Muscle of leg (tissue), 11 donors: ENCODE results near the gene SLC41A3. TPM values are rescaled to one million over a fixed set of nuclear protein-coding genes. Genes with fewer than 3 reads are reported as not detected.

Experiments used
- DNase-seq: peaks from one replicate; pipeline ENCODE4 v3.0.0; 2013
- H3K27ac ChIP-seq: one replicate; pipeline ENCODE4 v1.5.1; 2013; ENCODE audit warnings: mild to moderate bottlenecking, low read length, control low read depth
- H3K27me3 ChIP-seq: one replicate; pipeline ENCODE4 v1.6.1; 2013; ENCODE audit warnings: low read length; ENCODE audit not compliant: control insufficient read depth, insufficient read depth
- H3K36me3 ChIP-seq: one replicate; pipeline ENCODE4 v1.6.1; 2013; ENCODE audit warnings: low read length; ENCODE audit not compliant: control insufficient read depth, insufficient read depth
- H3K4me1 ChIP-seq: one replicate; pipeline ENCODE4 v1.6.1; 2013; ENCODE audit warnings: low read length; ENCODE audit not compliant: control insufficient read depth, insufficient read depth
- H3K4me3 ChIP-seq: one replicate; pipeline ENCODE4 v1.5.1; 2013; ENCODE audit warnings: low read length, control low read depth
- H3K9me3 ChIP-seq: replicated peaks from 2 replicates; pipeline ENCODE4 v1.6.1; 2013; ENCODE audit warnings: low read depth, low read length; ENCODE audit not compliant: control insufficient read depth
- WGBS: methylation state at CpG from one replicate; pipeline ENCODE4 v1.1.5; 2013; ENCODE audit warnings: missing lambda C conversion rate; ENCODE audit not compliant: insufficient coverage; 5-methylcytosine and 5-hydroxymethylcytosine counted together
- polyA plus RNA-seq, 8 donors: library from polyadenylated mRNA; unstranded; fragments of 120-200 nt; gene quantifications; one replicate each; pipeline versions ENCODE4 v1.2.1 to v1.2.3, GENCODE V29; 2013; ENCODE audit warnings: inconsistent platforms in 1 of 8, low replicate concordance in 1 of 8; ENCODE audit not compliant: insufficient read length in 8 of 8, insufficient read depth in 1 of 8
- total RNA-seq: library from RNA; stranded (reverse); fragments of 120-200 nt; gene quantifications from one replicate; pipeline ENCODE4 v1.2.4, GENCODE V29; 2013

Gene SLC41A3
- total and polyA plus RNA-seq, 9 donors = 31.2 to 48.3 (median 36.8) TPM

GRCh38 chr3:126054870-126055269 is 29.1 kb downstream of the SLC41A3 start:
- Histone ChIP-seq H3K4me1 (peaks cover 20% of the 10 kb centered on the region), H3K4me3 (no peak overlapping the region), H3K9me3 (no peaks in the 10 kb centered on the region), H3K27me3 (no peaks in the 10 kb centered on the region), H3K36me3 (peaks cover 11% of the 10 kb centered on the region), H3K27ac (no peak overlapping the region)
- WGBS = no CpG with 5 or more reads among the region's 5 CpGs
- no peak for DNase-seq

- Histone ChIP-seq H3K27me3 (no peaks in the 10 kb centered on the region), H3K4me3 (no peak overlapping the region), H3K9me3 (no peaks in the 10 kb centered on the region), H3K4me1 (peaks cover 20% of the 10 kb centered on the region), H3K36me3 (peaks cover 7% of the 10 kb centered on the region), H3K27ac (no peak overlapping the region)
- DNase-seq = no peak
- 89% methylated on average over 4 of the region's 6 CpGs for WGBS
These were observed 29.9 kb downstream of the SLC41A3 start for GRCh38 chr3:126053949-126054569.

GRCh38 chr3:126053513-126053912 is 30.4 kb downstream of the SLC41A3 start:
- Histone ChIP-seq H3K27me3 (no peaks in the 10 kb centered on the region), H3K36me3 (peaks cover 7% of the 10 kb centered on the region), H3K4me1 (peaks cover 18% of the 10 kb centered on the region), H3K4me3 (no peak overlapping the region), H3K27ac (no peak overlapping the region), H3K9me3 (no peaks in the 10 kb centered on the region)
- WGBS = 88% methylated on average over 1 of the region's 1 CpG
- no peak for DNase-seq

- 77% methylated on average over 15 of the region's 16 CpGs for WGBS
- H3K27ac ChIP-seq = no peak overlapping the region
- H3K36me3 ChIP-seq = peaks cover 7% of the 10 kb centered on the region
- peaks cover 12% of the 10 kb centered on the region for H3K4me1 ChIP-seq
- H3K9me3 ChIP-seq = no peaks in the 10 kb centered on the region
- H3K27me3 ChIP-seq = no peaks in the 10 kb centered on the region
- no peak overlapping the region for H3K4me3 ChIP-seq
- no peak for DNase-seq
These were observed 31.5 kb downstream of the SLC41A3 start for GRCh38 chr3:126052196-126053058.

- H3K27me3 ChIP-seq = no peaks in the 10 kb centered on the region
- H3K27ac ChIP-seq = no peak overlapping the region
- DNase-seq = no peak
- 89% methylated on average over 3 of the region's 4 CpGs for WGBS
- H3K4me1 ChIP-seq = peaks cover 8% of the 10 kb centered on the region
- H3K4me3 ChIP-seq = no peak overlapping the region
- no peaks in the 10 kb centered on the region for H3K9me3 ChIP-seq
- H3K36me3 ChIP-seq = peaks cover 7% of the 10 kb centered on the region
These were observed 32.2 kb downstream of the SLC41A3 start for GRCh38 chr3:126051741-126052140.

GRCh38 chr3:126051234-126051633 is 32.7 kb downstream of the SLC41A3 start:
- WGBS = 77% methylated on average over 4 of the region's 8 CpGs
- H3K27me3 ChIP-seq = no peaks in the 10 kb centered on the region
- H3K9me3 ChIP-seq = no peaks in the 10 kb centered on the region
- peaks cover 7% of the 10 kb centered on the region for H3K36me3 ChIP-seq
- peaks cover 8% of the 10 kb centered on the region for H3K4me1 ChIP-seq
- H3K4me3 ChIP-seq = no peak overlapping the region
- no peak overlapping the region for H3K27ac ChIP-seq
- DNase-seq = no peak

GRCh38 chr3:126050626-126051025 is 33.3 kb downstream of the SLC41A3 start:
- Histone ChIP-seq H3K4me1 (peaks cover 8% of the 10 kb centered on the region), H3K36me3 (peaks cover 7% of the 10 kb centered on the region), H3K9me3 (no peaks in the 10 kb centered on the region), H3K4me3 (no peak overlapping the region), H3K27ac (no peak overlapping the region), H3K27me3 (no peaks in the 10 kb centered on the region)
- 98% methylated on average over 8 of the region's 10 CpGs for WGBS
- no peak for DNase-seq

GRCh38 chr3:126050050-126050392 is 33.9 kb downstream of the SLC41A3 start:
- no peak overlapping the region for H3K27ac ChIP-seq
- 90% methylated on average over 2 of the region's 3 CpGs for WGBS
- H3K4me1 ChIP-seq = peaks cover 8% of the 10 kb centered on the region
- no peaks in the 10 kb centered on the region for H3K27me3 ChIP-seq
- peaks cover 7% of the 10 kb centered on the region for H3K36me3 ChIP-seq
- no peak for DNase-seq
- H3K9me3 ChIP-seq = no peaks in the 10 kb centered on the region
- no peak overlapping the region for H3K4me3 ChIP-seq

- H3K4me1 ChIP-seq = peaks cover 8% of the 10 kb centered on the region
- H3K4me3 ChIP-seq = no peak overlapping the region
- 23% methylated on average over 2 of the region's 5 CpGs for WGBS
- no peaks in the 10 kb centered on the region for H3K9me3 ChIP-seq
- peaks cover 7% of the 10 kb centered on the region for H3K36me3 ChIP-seq
- DNase-seq = no peak
- no peaks in the 10 kb centered on the region for H3K27me3 ChIP-seq
- no peak overlapping the region for H3K27ac ChIP-seq
These were observed 34.5 kb downstream of the SLC41A3 start for GRCh38 chr3:126049289-126050049.

GRCh38 chr3:126040386-126040785 is 43.5 kb downstream of the SLC41A3 start:
- WGBS = 100% methylated on average over 3 of the region's 4 CpGs
- no peak overlapping the region for H3K27ac ChIP-seq
- H3K4me3 ChIP-seq = no peak overlapping the region

More at GRCh38 chr3:126040386-126040785, 43.5 kb downstream of the SLC41A3 start:
- no peak for DNase-seq
- Histone ChIP-seq H3K4me1 (no peaks in the 10 kb centered on the region), H3K27me3 (no peaks in the 10 kb centered on the region), H3K36me3 (no peaks in the 10 kb centered on the region), H3K9me3 (no peaks in the 10 kb centered on the region)
